ENCODE data around the gene SPATA6L. TPM values are rescaled to one million over a fixed set of nuclear protein-coding genes. Genes with fewer than 3 reads are reported as not detected.

SPATA6L gene
- total and polyA plus RNA-seq, 9 of the 15 experiments (the other 6 are each of a cell fraction or from before 2014, with no cell fraction given) = 0.03 to 1.00 (median 0.08) TPM; not detected in 4

- no peak for DNase-seq (ENCODE audit: extremely low read depth in 1 of 4, low spot score in 3 of 4)
- FAIRE-seq = no peak
- BruUV-seq (replicated peaks) = no TSS peak
- Histone ChIP-seq H3K36me3 (ENCODE audit: control insufficient read depth, insufficient read depth, low read length) (no peaks in the 10 kb centered on the region), H3K9me3 (replicated peaks; ENCODE audit: control insufficient read depth, insufficient read depth, low read depth, low read length) (no peaks in the 10 kb centered on the region), H4K20me1 (replicated peaks; ENCODE audit: control insufficient read depth, insufficient read depth, low read length) (no peaks in the 10 kb centered on the region), H3K79me2 (ENCODE audit: control insufficient read depth, insufficient read depth, low read length) (no peaks in the 10 kb centered on the region), H3K4me2 (ENCODE audit: insufficient read depth, low read length) (no peak overlapping the region), H3K4me1 (replicated peaks in 1 of 2; ENCODE audit: control insufficient read depth in 2 of 2, insufficient read depth in 2 of 2, low read length in 2 of 2) (no peaks in the 10 kb centered on the region), H3K27me3 (ENCODE audit: control insufficient read depth in 2 of 2, insufficient read depth in 2 of 2, low read length in 2 of 2) (peaks cover 0 to 6% of the 10 kb centered on the region in 2 experiments; a peak in 3 of 5 replicates), H3K9me1 (ENCODE audit: control insufficient read depth, insufficient read depth, low read length) (no peaks in the 10 kb centered on the region), H2AFZ (ENCODE audit: low read depth, low read length) (no peak overlapping the region), H3K4me3 (no peak overlapping the region), H3K27ac (ENCODE audit: extremely low read depth, low read depth, low read length) (no peak overlapping the region), H3K9ac (ENCODE audit: insufficient read depth in 1 of 2, low read depth in 2 of 2, low read length in 2 of 2) (no peak overlapping the region)
- intact Hi-C loops (cut with micrococcal nuclease) (no loop called here), in situ Hi-C loops (cut with MboI) (no loop called here)
- TF ChIP-seq HINFP (tag; conservative IDR thresholded peaks at IDR 0.05; ENCODE audit: low read depth) (no peak), RFX1 (IDR thresholded peaks at IDR 0.05) (no peak), XRCC5 (IDR thresholded peaks at IDR 0.05; ENCODE audit: low read depth, low read length) (no peak)
- no peak for ATAC-seq
- 0% methylated on average over 3 of the region's 3 CpGs for WGBS (ENCODE audit: insufficient coverage, low coverage, missing lambda C conversion rate)
- CTCF ChIA-PET (ENCODE audit: low intra/inter-chr PET ratio) = no interaction called here
- POLR2A ChIA-PET = no interaction called here
Observed at GRCh38 chr9:4592295-4592694, 74.0 kb downstream of the SPATA6L start.

GRCh38 chr9:4591123-4591500 is 75.2 kb downstream of the SPATA6L start:
- POLR2A ChIA-PET = no interaction called here
- intact Hi-C loops (cut with micrococcal nuclease) = no loop called here
- Histone ChIP-seq H3K9me3 (replicated peaks; ENCODE audit: control insufficient read depth, insufficient read depth, low read depth, low read length) (no peaks in the 10 kb centered on the region), H4K20me1 (replicated peaks; ENCODE audit: control insufficient read depth, insufficient read depth, low read length) (no peaks in the 10 kb centered on the region), H3K27me3 (ENCODE audit: control insufficient read depth in 2 of 2, insufficient read depth in 2 of 2, low read length in 2 of 2) (peaks cover 0 to 6% of the 10 kb centered on the region in 2 experiments; a peak in 3 of 5 replicates), H3K9me1 (ENCODE audit: control insufficient read depth, insufficient read depth, low read length) (no peaks in the 10 kb centered on the region), H3K36me3 (ENCODE audit: control insufficient read depth, insufficient read depth, low read length) (no peaks in the 10 kb centered on the region), H3K4me3 (no peak overlapping the region), H3K27ac (ENCODE audit: extremely low read depth, low read depth, low read length) (no peak overlapping the region), H3K79me2 (ENCODE audit: control insufficient read depth, insufficient read depth, low read length) (no peaks in the 10 kb centered on the region), H2AFZ (ENCODE audit: low read depth, low read length) (no peak overlapping the region), H3K4me1 (replicated peaks in 1 of 2; ENCODE audit: control insufficient read depth in 2 of 2, insufficient read depth in 2 of 2, low read length in 2 of 2) (no peaks in the 10 kb centered on the region), H3K4me2 (ENCODE audit: insufficient read depth, low read length) (no peak overlapping the region), H3K9ac (ENCODE audit: insufficient read depth in 1 of 2, low read depth in 2 of 2, low read length in 2 of 2) (no peak overlapping the region)
- DNase-seq (ENCODE audit: extremely low read depth in 1 of 4, low spot score in 3 of 4) (no peak), FAIRE-seq (no peak), ATAC-seq (no peak)
- in situ Hi-C loops (cut with MboI) = no loop called here
- CTCF ChIA-PET (ENCODE audit: low intra/inter-chr PET ratio) = no interaction called here
- TF ChIP-seq HMG20B (CRISPR knock-in tag; IDR thresholded peaks at IDR 0.05) = no peak
- no peak for TF ChIP-seq POU5F1 (IDR thresholded peaks at IDR 0.05; ENCODE audit: borderline replicate concordance, low read depth, low read length, partially characterized antibody)
- TF ChIP-seq GTF2E2 (tag; IDR thresholded peaks at IDR 0.05) = no peak
- no peak for TF ChIP-seq ASH1L (IDR thresholded peaks at IDR 0.05; ENCODE audit: borderline replicate concordance, low read depth, partially characterized antibody)
- no peak for TF ChIP-seq TOE1 (IDR thresholded peaks at IDR 0.05; ENCODE audit: borderline replicate concordance)
- no peak for TF ChIP-seq TOE1 (CRISPR knock-in tag; IDR thresholded peaks at IDR 0.05; ENCODE audit: borderline replicate concordance, low read depth)
- no peak for TF ChIP-seq POLR2B (IDR thresholded peaks at IDR 0.05; ENCODE audit: low read depth, partially characterized antibody)
- no peak for TF ChIP-seq NR3C1 (CRISPR knock-in tag; IDR thresholded peaks at IDR 0.05)
- no peak for TF ChIP-seq TAF7 (tag; IDR thresholded peaks at IDR 0.05)
- TF ChIP-seq ZNF830 (CRISPR knock-in tag; IDR thresholded peaks at IDR 0.05) = no peak
- TF ChIP-seq ZKSCAN1 (IDR thresholded peaks at IDR 0.05; ENCODE audit: low read depth, low read length) = no peak
- 0% methylated on average over 4 of the region's 4 CpGs for WGBS (ENCODE audit: insufficient coverage, low coverage, missing lambda C conversion rate)
- no TSS peak for BruUV-seq (replicated peaks)

All from K562 (cell line).